ENCODE measurements around the gene PDLIM3.

The PDLIM3 gene, protein sequence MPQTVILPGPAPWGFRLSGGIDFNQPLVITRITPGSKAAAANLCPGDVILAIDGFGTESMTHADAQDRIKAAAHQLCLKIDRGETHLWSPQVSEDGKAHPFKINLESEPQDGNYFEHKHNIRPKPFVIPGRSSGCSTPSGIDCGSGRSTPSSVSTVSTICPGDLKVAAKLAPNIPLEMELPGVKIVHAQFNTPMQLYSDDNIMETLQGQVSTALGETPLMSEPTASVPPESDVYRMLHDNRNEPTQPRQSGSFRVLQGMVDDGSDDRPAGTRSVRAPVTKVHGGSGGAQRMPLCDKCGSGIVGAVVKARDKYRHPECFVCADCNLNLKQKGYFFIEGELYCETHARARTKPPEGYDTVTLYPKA

DNA sequence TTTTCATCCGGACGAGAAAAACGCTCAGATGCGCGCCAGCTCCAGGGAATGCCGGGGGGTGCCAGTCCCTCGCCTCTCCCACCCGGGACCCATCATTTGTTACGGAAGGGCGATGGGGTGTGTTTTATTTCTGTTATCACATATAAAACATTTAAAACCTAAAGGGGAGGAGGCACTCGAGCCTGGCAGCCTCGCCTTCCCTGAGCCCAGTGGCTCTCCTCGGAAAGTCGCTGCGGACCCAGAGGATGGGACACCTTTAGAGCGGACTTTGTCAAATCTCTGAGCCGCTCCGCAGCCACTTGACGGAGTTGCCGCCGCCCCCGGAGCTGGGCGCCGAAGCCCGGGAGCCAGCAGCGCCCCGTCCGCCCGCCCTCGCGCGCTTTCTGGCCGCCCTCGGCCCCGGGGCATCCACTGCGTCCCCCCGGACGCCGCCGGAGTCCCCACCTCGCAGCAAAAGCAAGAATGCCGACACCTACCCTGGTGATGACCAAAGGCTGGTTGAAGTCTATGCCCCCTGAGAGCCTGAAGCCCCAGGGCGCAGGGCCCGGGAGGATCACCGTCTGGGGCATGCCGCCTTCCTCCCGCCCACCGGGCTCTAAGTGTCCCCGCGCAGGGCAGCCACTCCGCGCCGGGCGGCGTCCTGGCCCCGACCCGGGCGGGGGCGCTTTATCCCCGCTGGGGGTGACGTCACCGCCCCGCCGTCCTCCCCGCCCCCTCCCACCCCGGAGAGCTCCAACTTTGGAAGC lies at the start of gene PDLIM3:
Gene PDLIM3 (minus strand): TSS at position 642 of the 746 bp plus-strand sequence. CDS start 73 bp downstream, at position 569.
- no peak for TF ChIP-seq GATA2 (IDR thresholded peaks at IDR 0.05; ENCODE audit: low read depth, low read length)
- no peak for TF ChIP-seq GATA3 (IDR thresholded peaks at IDR 0.05; ENCODE audit: low read depth, low read length)

DNA sequence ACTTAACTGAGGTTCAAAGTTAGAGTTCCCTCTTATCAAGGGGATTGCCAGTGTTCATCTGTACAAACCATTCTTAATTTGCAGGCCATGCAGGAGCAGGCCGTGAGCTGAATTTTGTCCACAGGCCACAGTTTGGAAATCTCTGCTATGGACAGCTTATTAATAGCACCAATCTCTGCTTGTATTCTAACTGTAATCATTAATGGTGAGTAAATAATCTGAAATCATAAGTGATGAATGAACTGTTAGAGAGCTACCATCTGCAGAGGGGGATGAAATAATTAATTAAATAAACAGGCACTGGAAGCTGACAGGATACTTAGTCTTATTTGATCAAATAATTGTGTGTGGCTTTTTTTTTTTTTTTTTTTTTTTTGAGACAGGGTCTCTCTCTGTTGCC lies 48.5 kb upstream of the PDLIM3 start:
- TF ChIP-seq GATA2 (IDR thresholded peaks at IDR 0.05; ENCODE audit: low read depth, low read length) (no peak), GATA3 (IDR thresholded peaks at IDR 0.05; ENCODE audit: low read depth, low read length) (no peak)

DNA sequence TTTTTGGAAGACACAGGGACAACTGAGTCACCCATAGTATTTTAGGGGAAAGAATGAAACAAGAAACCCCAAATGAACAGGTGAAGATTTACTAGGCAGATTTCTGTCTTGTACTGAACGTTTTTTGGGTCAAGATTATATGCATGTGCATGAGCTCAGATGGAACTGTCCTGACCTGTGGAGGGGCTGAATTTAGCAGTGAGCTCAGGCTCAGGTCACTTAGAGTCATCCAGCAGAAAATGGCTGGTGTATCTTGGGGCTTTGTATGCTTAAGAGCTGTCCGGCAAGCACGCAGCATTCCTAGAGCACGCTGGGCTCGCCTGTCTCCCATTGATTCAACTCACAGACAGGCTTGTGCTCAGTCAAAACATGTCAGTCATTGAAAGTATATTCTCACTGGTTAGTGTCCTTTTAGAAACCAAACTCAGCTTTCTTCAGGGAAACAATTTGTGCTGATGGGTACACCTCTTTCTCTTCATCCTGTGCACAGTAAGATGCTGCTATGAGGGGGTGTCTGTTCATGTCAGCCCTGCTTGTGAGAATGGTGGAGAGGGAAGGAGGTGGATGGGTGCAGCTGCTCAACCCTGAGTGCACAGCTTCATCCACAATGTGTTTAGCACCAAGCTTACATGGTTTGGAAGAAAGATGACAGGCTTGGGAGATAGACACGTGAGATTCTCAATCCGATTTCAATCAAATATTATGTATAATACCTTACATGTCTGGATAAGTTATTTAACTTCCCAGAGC lies 47.5 kb upstream of the PDLIM3 start:
- TF ChIP-seq GATA3 (IDR thresholded peaks at IDR 0.05; ENCODE audit: low read depth, low read length) = no peak
- no peak for TF ChIP-seq GATA2 (IDR thresholded peaks at IDR 0.05; ENCODE audit: low read depth, low read length)

DNA sequence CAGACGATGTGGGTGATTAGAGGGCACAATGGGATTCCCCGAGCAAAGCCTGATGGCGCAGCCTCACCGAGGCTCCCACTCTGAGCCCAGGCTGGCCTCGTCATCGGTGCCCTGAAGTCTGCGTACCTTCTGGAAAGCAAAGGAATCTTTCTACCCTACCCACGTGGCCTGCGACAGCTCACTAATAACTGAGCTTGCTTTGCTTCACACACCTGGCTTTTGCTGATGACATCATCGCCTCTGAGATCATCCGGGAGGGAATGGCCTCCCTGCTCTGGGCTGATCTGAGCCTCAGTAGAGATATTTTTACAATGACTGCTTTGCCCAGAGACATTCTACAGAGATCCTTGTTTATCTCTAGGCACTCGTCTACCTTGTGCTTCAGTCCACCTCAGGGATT lies 45.4 kb upstream of the PDLIM3 start:
- TF ChIP-seq GATA3 (IDR thresholded peaks at IDR 0.05; ENCODE audit: low read depth, low read length) (no peak), GATA2 (IDR thresholded peaks at IDR 0.05; ENCODE audit: low read depth, low read length) (no peak)

DNA sequence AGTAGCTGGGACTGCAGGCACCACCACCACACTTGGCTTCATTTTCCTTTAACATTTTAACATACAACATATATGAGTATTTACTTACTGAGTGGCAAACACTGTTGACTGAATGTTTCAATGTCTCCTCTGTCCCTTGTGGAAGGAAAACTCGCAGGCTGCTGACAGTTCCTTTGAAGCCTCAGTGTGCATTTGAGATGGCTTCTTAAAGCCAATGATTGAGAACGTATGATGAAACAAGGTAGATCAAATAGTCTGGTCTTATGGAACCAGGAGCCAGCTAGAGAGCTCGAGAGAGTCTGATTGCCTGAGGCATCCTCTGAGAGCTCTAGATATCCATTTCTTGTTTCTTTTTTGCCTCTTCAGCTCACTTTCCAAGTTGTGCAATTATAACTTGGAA lies 43.0 kb upstream of the PDLIM3 start:
- TF ChIP-seq GATA2 (IDR thresholded peaks at IDR 0.05; ENCODE audit: low read depth, low read length) (no peak), GATA3 (IDR thresholded peaks at IDR 0.05; ENCODE audit: low read depth, low read length) (no peak)

DNA sequence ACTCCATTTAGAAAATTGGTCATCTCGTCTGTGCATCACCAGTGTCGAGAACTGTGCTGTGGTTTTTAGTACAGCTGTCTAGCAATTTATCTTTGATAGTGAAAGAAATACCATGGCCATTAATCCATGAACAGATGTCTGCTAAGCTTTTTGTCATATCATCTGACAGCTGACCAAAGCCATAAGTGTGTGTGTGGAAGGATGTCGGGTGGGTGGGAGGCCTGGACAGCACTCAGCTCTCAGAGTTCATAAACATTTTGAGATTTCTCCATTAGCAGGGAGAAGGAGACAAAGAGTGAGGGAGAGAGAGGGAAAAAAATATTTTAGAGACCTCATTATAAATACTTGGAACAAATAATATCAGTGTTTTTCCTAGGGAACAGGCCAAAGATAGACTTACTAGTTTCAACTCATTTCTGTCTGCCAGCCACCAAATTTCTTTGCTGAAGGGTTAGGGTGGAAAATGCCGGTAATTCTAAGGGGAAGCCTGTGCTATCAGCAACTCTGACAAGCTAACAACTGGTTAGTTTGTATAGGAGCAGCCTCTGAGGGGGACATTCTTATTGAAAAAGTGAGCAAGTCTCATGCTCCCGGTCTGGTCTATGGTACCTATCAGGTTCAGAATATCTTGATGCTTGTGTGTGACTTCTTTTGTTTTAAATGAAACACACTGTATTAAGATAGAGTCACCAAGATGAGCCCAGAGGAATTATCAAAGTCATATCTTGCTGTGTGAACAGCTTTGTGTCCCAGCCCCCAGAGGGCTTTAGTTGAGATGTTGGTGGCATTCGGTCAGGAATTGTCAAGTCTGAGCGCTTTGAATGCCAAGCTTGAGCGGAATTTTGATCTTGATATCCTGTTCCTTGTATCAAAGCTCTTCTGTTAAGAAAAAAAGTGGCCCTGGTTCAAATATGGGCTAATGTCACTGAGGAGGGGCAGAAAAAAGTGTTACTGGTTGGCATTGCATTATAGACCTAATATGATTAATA lies 41.9 kb upstream of the PDLIM3 start:
- TF ChIP-seq GATA2 (IDR thresholded peaks at IDR 0.05; ENCODE audit: low read depth, low read length) (no peak), GATA3 (IDR thresholded peaks at IDR 0.05; ENCODE audit: low read depth, low read length) (no peak)

DNA sequence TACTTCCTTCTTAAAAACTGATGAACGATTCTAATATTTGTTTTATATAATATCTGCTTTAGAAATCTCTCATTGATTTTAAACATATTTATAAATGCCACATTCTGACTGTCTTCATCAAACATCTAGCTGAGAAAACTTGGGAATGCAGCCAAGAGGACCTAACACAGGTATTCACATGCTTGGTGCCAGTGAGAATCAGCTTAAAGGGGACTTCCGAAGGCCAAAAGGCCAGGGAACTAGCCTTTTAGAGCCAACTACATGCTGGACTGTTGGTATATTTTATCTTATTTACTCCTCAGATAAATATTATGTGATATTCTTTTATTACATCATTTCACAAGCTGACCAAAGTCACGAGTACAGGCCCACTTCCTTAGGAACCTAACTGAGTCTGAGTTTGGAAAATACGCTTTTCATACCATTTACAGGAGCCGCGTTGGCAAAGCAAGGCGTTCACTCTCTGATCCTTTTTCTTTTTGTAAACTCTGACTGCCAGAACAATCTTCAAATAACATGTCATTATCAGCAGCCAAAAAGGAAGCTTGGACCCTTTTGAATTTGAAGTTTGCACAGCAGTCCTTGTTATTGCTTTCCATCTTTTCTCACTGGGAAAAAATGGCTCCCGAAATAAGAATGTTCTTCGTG lies 41.1 kb upstream of the PDLIM3 start:
- no peak for TF ChIP-seq GATA2 (IDR thresholded peaks at IDR 0.05; ENCODE audit: low read depth, low read length)
- no peak for TF ChIP-seq GATA3 (IDR thresholded peaks at IDR 0.05; ENCODE audit: low read depth, low read length)

DNA sequence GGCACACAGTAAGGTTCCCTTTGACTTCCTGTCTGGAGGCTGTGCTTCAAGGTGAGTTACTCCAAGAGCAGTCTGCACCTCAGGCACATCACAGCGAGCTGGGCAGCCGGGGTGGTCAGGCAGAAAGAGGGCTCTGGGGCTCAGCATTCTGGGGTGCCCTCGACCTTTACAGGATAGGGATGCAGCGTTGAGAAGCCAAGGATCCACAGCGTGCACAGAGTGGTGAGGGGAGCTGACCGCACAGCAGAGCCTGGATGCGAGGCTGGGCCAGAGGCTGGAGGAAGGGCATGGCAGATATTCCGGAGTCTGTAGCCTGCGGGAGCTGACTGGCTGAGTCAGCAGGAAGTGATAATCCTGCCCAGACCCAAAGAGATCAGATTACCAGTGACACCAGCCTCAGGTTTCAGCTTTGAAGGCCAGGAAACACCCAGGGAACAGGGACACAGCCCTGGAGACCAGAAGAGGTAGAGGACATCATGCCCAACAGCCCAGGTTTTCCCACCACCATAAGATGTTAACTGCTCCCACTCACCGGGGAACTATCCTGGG lies 38.4 kb upstream of the PDLIM3 start:
- TF ChIP-seq GATA3 (IDR thresholded peaks at IDR 0.05; ENCODE audit: low read depth, low read length) (no peak), GATA2 (IDR thresholded peaks at IDR 0.05; ENCODE audit: low read depth, low read length) (no peak)

DNA sequence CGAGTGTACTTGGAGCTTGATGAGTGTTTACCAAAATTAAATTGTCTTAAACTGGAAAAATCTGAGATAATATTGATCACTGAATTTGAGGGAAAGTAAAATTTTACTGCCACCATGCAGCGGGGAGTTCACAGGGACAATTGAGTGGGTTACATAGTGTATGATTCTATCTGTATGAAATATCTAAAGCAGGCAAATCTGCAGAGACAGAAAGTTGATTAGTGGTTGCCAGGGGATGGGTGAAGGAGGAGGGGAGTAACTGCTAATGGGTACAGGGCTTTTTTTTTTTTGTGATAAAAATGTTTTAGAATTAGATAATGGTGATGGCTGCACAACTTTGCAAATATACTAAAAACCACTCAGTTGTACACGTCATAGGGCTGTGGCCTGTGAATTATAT lies 35.4 kb upstream of the PDLIM3 start:
- TF ChIP-seq GATA2 (IDR thresholded peaks at IDR 0.05; ENCODE audit: low read depth, low read length) (peak; percentile 76), GATA3 (IDR thresholded peaks at IDR 0.05; ENCODE audit: low read depth, low read length) (peak; percentile 77)

DNA sequence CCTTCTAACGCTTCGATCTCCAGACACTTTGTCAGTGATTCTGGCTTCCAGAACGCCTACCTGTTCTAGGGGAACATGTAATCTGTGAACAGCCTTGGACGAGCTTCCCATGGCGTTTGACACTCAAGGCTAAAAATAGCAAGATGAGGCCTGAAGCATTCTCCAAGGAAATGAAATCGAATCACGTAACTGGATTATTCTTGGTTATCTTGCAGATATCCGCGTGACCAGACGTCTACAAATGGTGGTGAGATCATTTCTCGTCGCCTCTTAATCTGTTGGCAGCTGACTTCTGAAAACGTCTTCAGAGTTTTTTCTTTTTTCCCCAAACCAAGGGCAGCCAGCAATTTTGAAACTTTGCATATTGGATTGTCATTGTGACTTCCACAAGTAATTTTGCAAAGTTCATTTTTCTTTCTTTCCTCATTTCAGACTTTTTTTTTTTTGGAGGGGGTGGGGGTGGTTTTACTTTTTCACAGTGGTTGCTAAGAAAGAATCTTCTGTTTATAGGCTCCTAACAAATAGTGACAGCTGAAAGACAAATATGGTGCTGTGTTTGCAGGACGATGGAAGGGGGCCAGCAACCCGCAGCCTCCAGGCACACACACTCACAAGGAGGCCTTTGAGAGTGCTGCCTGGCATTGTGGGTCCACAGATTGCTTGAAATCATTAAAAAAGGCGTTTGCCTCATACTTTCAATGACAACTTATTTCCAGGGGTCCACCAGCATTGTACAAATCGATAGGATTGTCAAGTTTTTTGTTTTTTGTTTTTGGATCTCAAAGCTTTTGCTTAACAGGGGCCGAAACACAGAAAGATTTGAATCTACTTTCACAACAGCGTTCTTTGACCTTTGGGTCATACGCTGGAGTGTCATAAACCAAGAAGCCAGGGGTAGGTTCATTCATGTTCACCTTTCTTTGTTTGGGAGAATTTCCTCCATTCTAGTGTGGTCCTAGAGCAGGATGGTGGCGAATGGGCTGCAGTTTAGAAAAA lies 32.4 kb upstream of the PDLIM3 start:
- no peak for TF ChIP-seq GATA3 (IDR thresholded peaks at IDR 0.05; ENCODE audit: low read depth, low read length)
- no peak for TF ChIP-seq GATA2 (IDR thresholded peaks at IDR 0.05; ENCODE audit: low read depth, low read length)

DNA sequence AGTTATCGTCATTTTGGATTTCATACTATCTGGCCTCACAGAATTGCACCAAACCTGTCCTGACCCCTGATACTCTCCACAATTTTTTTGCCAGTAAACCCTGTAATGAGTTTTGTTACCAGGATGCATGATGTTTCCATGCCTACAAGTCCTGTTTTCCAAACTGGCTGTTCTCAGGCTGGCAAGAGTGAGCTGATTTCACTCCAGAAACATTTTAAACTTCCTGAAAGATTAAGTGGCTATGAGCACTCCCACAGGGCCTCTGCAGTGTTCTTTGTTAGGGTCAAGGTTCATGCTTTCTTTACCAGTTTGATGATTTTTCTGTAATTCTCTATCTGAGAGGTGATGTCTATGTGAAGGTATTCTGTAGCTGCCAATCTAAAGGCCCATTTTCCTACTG lies 31.7 kb upstream of the PDLIM3 start:
- no peak for TF ChIP-seq GATA2 (IDR thresholded peaks at IDR 0.05; ENCODE audit: low read depth, low read length)
- TF ChIP-seq GATA3 (IDR thresholded peaks at IDR 0.05; ENCODE audit: low read depth, low read length) = no peak
